Tibial artery (tissue), 4 donors: Measurements from ENCODE around the gene MGMT.

Experiments
- DNase-seq, 2 donors: peaks; one replicate each; pipeline ENCODE4 v3.0.0-alpha.2; 2019
- H3K27ac ChIP-seq, 2 donors: fragments of 200-600 bp; sonication (generic) in 1 of 2; 1 replicate in 1 of 2; 2 replicates in 1 of 2; pipeline ENCODE4 v1.5.1; 2018 to 2019; ENCODE audit warnings: mild to moderate bottlenecking in 1 of 2
- H3K27me3 ChIP-seq, 2 donors: fragments of 200-600 bp; sonication (generic) in 1 of 2; one replicate each; pipeline versions ENCODE4 v1.5.1 to v1.6.0; 2016 to 2019
- H3K36me3 ChIP-seq, 3 donors: fragments of 200-600 bp; sonication (generic) in 2 of 3; one replicate each; pipeline ENCODE4 v1.5.1; 2016 to 2019; ENCODE audit warnings: mild to moderate bottlenecking in 2 of 3
- H3K4me1 ChIP-seq, 4 donors: fragments of 200-600 bp; sonication (generic) in 2 of 4; 1 replicate in 3 of 4; 2 replicates in 1 of 4; pipeline ENCODE4 v1.5.1; 2016 to 2019
- H3K4me3 ChIP-seq, 2 donors: fragments of 200-600 bp; sonication (generic) in 1 of 2; 1 replicate in 1 of 2; 2 replicates in 1 of 2; pipeline ENCODE4 v1.5.1; 2018 to 2019; ENCODE audit warnings: mild to moderate bottlenecking in 2 of 2
- H3K9me3 ChIP-seq, 3 donors: fragments of 200-600 bp; sonication (generic) in 1 of 3; one replicate each; pipeline ENCODE4 v1.5.1; 2016 to 2019
- CTCF ChIP-seq, 2 experiments: fragments of 200-600 bp in 1 of 2; fragments of 450-650 bp in 1 of 2; IDR thresholded peaks; one replicate each; pipeline ENCODE4 v1.5.1; 2017 to 2019; ENCODE audit warnings: antibody characterized with exemption in 2 of 2, mild to moderate bottlenecking in 1 of 2, moderate library complexity in 1 of 2
- intact Hi-C: fragments of 100-400 bp; cut with DNase I; formaldehyde crosslinking; loops from one replicate; pipeline ENCODE4 v1.15.0; 2023; ENCODE audit warnings: low total_unique reads

The MGMT gene

GRCh38 chr10:129467359-129468064 is 471 bp downstream of the MGMT start:
- Histone ChIP-seq H3K27me3 (no peaks in the 10 kb centered on the region), H3K36me3 (peaks cover 0 to 22% (median 3%) of the 10 kb centered on the region in 3 donors), H3K9me3 (no peaks in the 10 kb centered on the region), H3K4me3 (peak overlapping the region; percentile 59 to 93), H3K27ac (peak overlapping the region; percentile 81 to 88), H3K4me1 (peaks cover 0 to 17% (median 12%) of the 10 kb centered on the region in 4 donors)
- no peak for DNase-seq
- intact Hi-C loops = loop anchor here (10.0 kb wide), 1 partner anchor 487 kb away; no protein-coding TSS in a partner anchor
- no peak for TF ChIP-seq CTCF (IDR thresholded peaks at IDR 0.05)

GRCh38 chr10:129468187-129468586 is 1.1 kb downstream of the MGMT start:
- intact Hi-C loops = loop anchor here (10.0 kb wide), 1 partner anchor 487 kb away; no protein-coding TSS in a partner anchor
- H3K27ac ChIP-seq = no peak overlapping the region

GRCh38 chr10:129470103-129470851 is 3.2 kb downstream of the MGMT start:
- H3K36me3 ChIP-seq = peaks cover 0 to 28% (median 3%) of the 10 kb centered on the region in 3 donors
- peaks cover 0 to 17% (median 12%) of the 10 kb centered on the region in 4 donors for H3K4me1 ChIP-seq
- no peaks in the 10 kb centered on the region for H3K9me3 ChIP-seq
- no peak overlapping the region for H3K27ac ChIP-seq
- TF ChIP-seq CTCF (IDR thresholded peaks at IDR 0.05) = no peak
- no peaks in the 10 kb centered on the region for H3K27me3 ChIP-seq
- no peak for DNase-seq
- intact Hi-C loops = no loop called here
- no peak overlapping the region for H3K4me3 ChIP-seq

More at GRCh38 chr10:129468187-129468586, 1.1 kb downstream of the MGMT start:
- no peak for DNase-seq
- TF ChIP-seq CTCF (IDR thresholded peaks at IDR 0.05) = no peak
- H3K4me3 ChIP-seq = peak overlapping the region in 1 of 2 donors; percentile 93
- peaks cover 0 to 28% (median 3%) of the 10 kb centered on the region in 3 donors for H3K36me3 ChIP-seq
- H3K9me3 ChIP-seq = no peaks in the 10 kb centered on the region
- no peaks in the 10 kb centered on the region for H3K27me3 ChIP-seq
- H3K4me1 ChIP-seq = peaks cover 0 to 17% (median 12%) of the 10 kb centered on the region in 4 donors

- Histone ChIP-seq H3K27me3 (no peaks in the 10 kb centered on the region), H3K9me3 (no peaks in the 10 kb centered on the region), H3K27ac (no peak overlapping the region), H3K4me1 (peaks cover 0 to 9% (median 5%) of the 10 kb centered on the region in 4 donors), H3K36me3 (peaks cover 0 to 28% (median 3%) of the 10 kb centered on the region in 3 donors), H3K4me3 (no peak overlapping the region)
- no peak for TF ChIP-seq CTCF (IDR thresholded peaks at IDR 0.05)
- DNase-seq = no peak
- intact Hi-C loops = no loop called here
These were observed 4.6 kb downstream of the MGMT start for GRCh38 chr10:129471447-129472175.
